Endometrial microvascular endothelial cells (primary cell): ENCODE measurements around the gene TMEM131. TPM values are rescaled to one million over a fixed set of nuclear protein-coding genes. Genes with fewer than 3 reads are reported as not detected.

Experiments used
- in situ Hi-C: cut with HindIII; loops from 2 replicates; pipeline ENCODE4 v1.10.0; 2017; ENCODE audit warnings: low sequenced_read_pairs, low pct_unique_long_range_greater_than_20kb; ENCODE audit errors: inconsistent ontology term
- total RNA-seq: library from RNA; depleted of rRNA; stranded (reverse); fragments of >200 nt; gene quantifications from one replicate; pipeline ENCODE4 v1.2.3, GENCODE V29; 2015; ENCODE audit errors: inconsistent ontology term

Gene TMEM131
- total RNA-seq, 1 donor from 2014 or later: 30.9 TPM

- in situ Hi-C loops: no loop called here
Measured at GRCh38 chr2:97724946-97725688, 270.6 kb downstream of the TMEM131 start.

GRCh38 chr2:97724501-97724900, 271.2 kb downstream of the TMEM131 start:
- in situ Hi-C loops: no loop called here

GRCh38 chr2:97724073-97724410, 271.7 kb downstream of the TMEM131 start:
- in situ Hi-C loops: no loop called here

- in situ Hi-C loops: no loop called here
Measured at GRCh38 chr2:97723156-97724072, 272.3 kb downstream of the TMEM131 start.

- in situ Hi-C loops: no loop called here
Measured at GRCh38 chr2:97722227-97722626, 273.5 kb downstream of the TMEM131 start.

- in situ Hi-C loops: no loop called here
Measured at GRCh38 chr2:97720746-97721145, 275.0 kb downstream of the TMEM131 start.

GRCh38 chr2:97719362-97720155, 276.2 kb downstream of the TMEM131 start:
- in situ Hi-C loops: no loop called here

GRCh38 chr2:97718942-97719341, 276.8 kb downstream of the TMEM131 start:
- in situ Hi-C loops: no loop called here

GRCh38 chr2:97718051-97718882, 277.5 kb downstream of the TMEM131 start:
- in situ Hi-C loops: no loop called here

GRCh38 chr2:97717613-97717995, 278.1 kb downstream of the TMEM131 start:
- in situ Hi-C loops: no loop called here

- in situ Hi-C loops: no loop called here
Measured at GRCh38 chr2:97716695-97717612, 278.8 kb downstream of the TMEM131 start.

GRCh38 chr2:97715951-97716694, 279.6 kb downstream of the TMEM131 start:
- in situ Hi-C loops: no loop called here

- in situ Hi-C loops: no loop called here
Measured at GRCh38 chr2:97714950-97715652, 280.6 kb downstream of the TMEM131 start.

GRCh38 chr2:97714084-97714949, 281.4 kb downstream of the TMEM131 start:
- in situ Hi-C loops: no loop called here

- in situ Hi-C loops: no loop called here
Measured at GRCh38 chr2:97713296-97714083, 282.3 kb downstream of the TMEM131 start, which contains the start of gene ZAP70. TSS of gene ZAP70 (plus strand) at chr2:97713576. CDS start at chr2:97724037, 10,461 bp downstream.
